Suprapubic skin (tissue), 4 donors: ENCODE measurements around the gene OR10J1. TPM values are rescaled to one million over a fixed set of nuclear protein-coding genes. Genes with fewer than 3 reads are reported as not detected.

ENCODE experiments used
- DNase-seq, 2 donors: peaks; one replicate each; pipeline ENCODE4 v3.0.0-alpha.2; 2019; ENCODE audit warnings: low spot score in 2 of 2
- H3K27ac ChIP-seq: fragments of 200-600 bp; sonication (generic); one replicate; pipeline ENCODE4 v1.5.1; 2019
- H3K27me3 ChIP-seq: fragments of 200-600 bp; sonication (generic); one replicate; pipeline ENCODE4 v1.5.1; 2019
- H3K36me3 ChIP-seq: fragments of 200-600 bp; sonication (generic); one replicate; pipeline ENCODE4 v1.5.1; 2019
- H3K4me1 ChIP-seq: fragments of 200-600 bp; sonication (generic); one replicate; pipeline ENCODE4 v1.5.1; 2019
- H3K4me3 ChIP-seq: fragments of 200-600 bp; sonication (generic); one replicate; pipeline ENCODE4 v1.5.1; 2019; ENCODE audit warnings: mild to moderate bottlenecking
- H3K9me3 ChIP-seq: fragments of 200-600 bp; sonication (generic); one replicate; pipeline ENCODE4 v1.5.1; 2019
- CTCF ChIP-seq, 2 donors: fragments of 200-600 bp in 1 of 2; fragments of 450-650 bp in 1 of 2; sonication (generic) in 1 of 2; IDR thresholded peaks; one replicate each; pipeline ENCODE4 v1.5.1; 2016 to 2019; ENCODE audit warnings: antibody characterized with exemption in 2 of 2, mild to moderate bottlenecking in 1 of 2, moderate library complexity in 1 of 2
- EP300 ChIP-seq: sonication (generic); formaldehyde crosslinking; IDR thresholded peaks from one replicate; pipeline ENCODE4 v1.6.1; 2017; ENCODE audit warnings: antibody characterized with exemption
- POLR2A ChIP-seq, 2 donors: fragments of 450-650 bp; IDR thresholded peaks; one replicate each; pipeline ENCODE4 v1.6.1; 2017; ENCODE audit warnings: antibody characterized with exemption in 2 of 2, mild to moderate bottlenecking in 2 of 2, moderate library complexity in 2 of 2
- POLR2AphosphoS5 ChIP-seq, 3 donors: sonication (generic); formaldehyde crosslinking; IDR thresholded peaks; one replicate each; pipeline ENCODE4 v1.6.1; 2017; ENCODE audit warnings: antibody characterized with exemption in 3 of 3
- WGBS: methylation state at CpG from one replicate; pipeline ENCODE4 v1.1.5; 2018; 5-methylcytosine and 5-hydroxymethylcytosine counted together
- total RNA-seq, 4 donors: library from RNA; depleted of rRNA; stranded (reverse); fragments of >200 nt; gene quantifications; one replicate each; pipeline ENCODE4 v1.1.0, GENCODE V29; 2016

Gene OR10J1
- total RNA-seq, 4 donors from 2014 or later = not detected

- 90% methylated on average over 4 of the region's 4 CpGs for WGBS
- Histone ChIP-seq H3K27me3 (no peaks in the 10 kb centered on the region), H3K4me3 (no peak overlapping the region), H3K9me3 (no peaks in the 10 kb centered on the region), H3K36me3 (no peaks in the 10 kb centered on the region), H3K4me1 (no peaks in the 10 kb centered on the region), H3K27ac (no peak overlapping the region)
- TF ChIP-seq POLR2A (IDR thresholded peaks at IDR 0.05) (no peak), POLR2AphosphoS5 (IDR thresholded peaks at IDR 0.05) (no peak), EP300 (no peak), CTCF (IDR thresholded peaks at IDR 0.05) (no peak)
- no peak for DNase-seq
These were observed 10.3 kb upstream of the OR10J1 start for GRCh38 chr1:159429074-159429861.

GRCh38 chr1:159430985-159431384 lies 8.5 kb upstream of the OR10J1 start:
- Histone ChIP-seq H3K36me3 (no peaks in the 10 kb centered on the region), H3K4me3 (no peak overlapping the region), H3K4me1 (no peaks in the 10 kb centered on the region), H3K27me3 (no peaks in the 10 kb centered on the region), H3K27ac (no peak overlapping the region), H3K9me3 (no peaks in the 10 kb centered on the region)
- 93% methylated on average over 6 of the region's 6 CpGs for WGBS
- TF ChIP-seq CTCF (IDR thresholded peaks at IDR 0.05) (no peak), EP300 (no peak), POLR2AphosphoS5 (IDR thresholded peaks at IDR 0.05) (no peak), POLR2A (IDR thresholded peaks at IDR 0.05) (no peak)
- no peak for DNase-seq

- TF ChIP-seq POLR2AphosphoS5 (IDR thresholded peaks at IDR 0.05) (no peak), POLR2A (IDR thresholded peaks at IDR 0.05) (no peak), EP300 (no peak), CTCF (IDR thresholded peaks at IDR 0.05) (no peak)
- no peaks in the 10 kb centered on the region for H3K36me3 ChIP-seq
- H3K27ac ChIP-seq = no peak within 1 kb of the TSS
- WGBS = 100% methylated on average over 1 of the region's 1 CpG
- no peak for DNase-seq
- H3K4me3 ChIP-seq = no peak within 1 kb of the TSS
- H3K4me1 ChIP-seq = no peaks in the 10 kb centered on the region
- H3K27me3 ChIP-seq = no peaks in the 10 kb centered on the region
- H3K9me3 ChIP-seq = no peaks in the 10 kb centered on the region
These were observed 7.6 kb upstream of the OR10J1 start, which contains the start of gene OR10J4 for GRCh38 chr1:159431904-159432303. Gene OR10J4, plus strand, starts transcription at chr1:159432204.

GRCh38 chr1:159436469-159436868 lies 3.1 kb upstream of the OR10J1 start:
- no peaks in the 10 kb centered on the region for H3K9me3 ChIP-seq
- WGBS = 70% methylated on average over 4 of the region's 4 CpGs
- no peaks in the 10 kb centered on the region for H3K36me3 ChIP-seq
- TF ChIP-seq CTCF (IDR thresholded peaks at IDR 0.05) (no peak), POLR2AphosphoS5 (IDR thresholded peaks at IDR 0.05) (no peak), POLR2A (IDR thresholded peaks at IDR 0.05) (no peak), EP300 (no peak)
- H3K27me3 ChIP-seq = no peaks in the 10 kb centered on the region
- no peak overlapping the region for H3K27ac ChIP-seq
- no peak for DNase-seq
- no peak overlapping the region for H3K4me3 ChIP-seq
- no peaks in the 10 kb centered on the region for H3K4me1 ChIP-seq

- no peaks in the 10 kb centered on the region for H3K9me3 ChIP-seq
- H3K4me3 ChIP-seq = no peak overlapping the region
- H3K36me3 ChIP-seq = no peaks in the 10 kb centered on the region
- no peak for DNase-seq
- H3K27ac ChIP-seq = no peak overlapping the region
- no peak for TF ChIP-seq POLR2AphosphoS5 (IDR thresholded peaks at IDR 0.05)
- no peak for TF ChIP-seq POLR2A (IDR thresholded peaks at IDR 0.05)
- TF ChIP-seq EP300 = no peak
- TF ChIP-seq CTCF (IDR thresholded peaks at IDR 0.05) = no peak
- no peaks in the 10 kb centered on the region for H3K4me1 ChIP-seq
- no peaks in the 10 kb centered on the region for H3K27me3 ChIP-seq
These were observed 1.8 kb downstream of the OR10J1 start for GRCh38 chr1:159441360-159441759.
